ENCODE measurements around the gene ODAD2. TPM values are rescaled to one million over a fixed set of nuclear protein-coding genes. Genes with fewer than 3 reads are reported as not detected.

ODAD2 gene
- total RNA-seq, 2 experiments from 2014 or later: not detected

DNA sequence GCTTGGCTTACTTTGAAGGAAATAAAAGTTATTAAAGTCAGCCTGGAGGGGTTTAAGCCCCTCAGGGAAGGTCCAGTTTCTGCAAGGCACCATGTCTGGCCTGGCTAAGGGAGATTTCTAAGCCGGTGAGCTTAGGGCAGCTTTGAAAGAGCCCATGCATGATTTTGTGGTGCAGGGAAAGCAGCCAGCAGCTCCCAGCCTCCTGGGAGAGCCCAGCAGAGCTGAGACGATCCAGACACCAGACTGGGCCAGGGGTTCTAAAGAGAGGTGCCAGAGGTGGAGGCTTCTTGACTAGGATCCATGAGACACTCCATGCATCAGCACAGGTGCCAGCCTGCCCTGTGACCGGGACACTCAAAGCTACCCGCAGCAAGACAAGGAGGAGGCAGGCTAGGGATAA, 193.7 kb downstream of the ODAD2 start:
- H3K9me3 ChIP-seq (ENCODE audit: control insufficient read depth in 1 of 2, insufficient read depth in 1 of 2, low read length in 2 of 2): no peaks in the 10 kb centered on the region
- Mint-ChIP-seq H3K36me3 (ENCODE audit: low read depth) (no peaks in the 10 kb centered on the region), H3K4me1 (ENCODE audit: low read depth) (no peaks in the 10 kb centered on the region), H3K27ac (no peak overlapping the region), H3K9me3 (no peaks in the 10 kb centered on the region), H3K4me3 (no peak overlapping the region), H3K27me3 (peaks cover 25% of the 10 kb centered on the region)
- H3K4me1 ChIP-seq (ENCODE audit: insufficient read depth, low read length): no peaks in the 10 kb centered on the region
- TF ChIP-seq, protein P1, sequence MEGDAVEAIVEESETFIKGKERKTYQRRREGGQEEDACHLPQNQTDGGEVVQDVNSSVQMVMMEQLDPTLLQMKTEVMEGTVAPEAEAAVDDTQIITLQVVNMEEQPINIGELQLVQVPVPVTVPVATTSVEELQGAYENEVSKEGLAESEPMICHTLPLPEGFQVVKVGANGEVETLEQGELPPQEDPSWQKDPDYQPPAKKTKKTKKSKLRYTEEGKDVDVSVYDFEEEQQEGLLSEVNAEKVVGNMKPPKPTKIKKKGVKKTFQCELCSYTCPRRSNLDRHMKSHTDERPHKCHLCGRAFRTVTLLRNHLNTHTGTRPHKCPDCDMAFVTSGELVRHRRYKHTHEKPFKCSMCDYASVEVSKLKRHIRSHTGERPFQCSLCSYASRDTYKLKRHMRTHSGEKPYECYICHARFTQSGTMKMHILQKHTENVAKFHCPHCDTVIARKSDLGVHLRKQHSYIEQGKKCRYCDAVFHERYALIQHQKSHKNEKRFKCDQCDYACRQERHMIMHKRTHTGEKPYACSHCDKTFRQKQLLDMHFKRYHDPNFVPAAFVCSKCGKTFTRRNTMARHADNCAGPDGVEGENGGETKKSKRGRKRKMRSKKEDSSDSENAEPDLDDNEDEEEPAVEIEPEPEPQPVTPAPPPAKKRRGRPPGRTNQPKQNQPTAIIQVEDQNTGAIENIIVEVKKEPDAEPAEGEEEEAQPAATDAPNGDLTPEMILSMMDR (IDR thresholded peaks at IDR 0.05): no peak
- peaks cover 0 to 19% of the 10 kb centered on the region in 2 experiments for H3K27me3 ChIP-seq (ENCODE audit: control insufficient read depth in 1 of 2, insufficient read depth in 2 of 2, low read length in 2 of 2)
- ChIA-PET CTCF (no interaction called here), POLR2A (no interaction called here)
- H3K4me3 ChIP-seq (ENCODE audit: low read length): no peak overlapping the region
- ATAC-seq (ENCODE audit: poor library complexity) (no peak), DNase-seq (no peak)
- no peaks in the 10 kb centered on the region for H3K36me3 ChIP-seq (ENCODE audit: insufficient read depth, low read length)
- intact Hi-C loops (cut with DNase I, micrococcal nuclease): no loop called here
- no peak overlapping the region for H3K27ac ChIP-seq (ENCODE audit: low read depth in 1 of 2, low read length in 2 of 2)

DNA sequence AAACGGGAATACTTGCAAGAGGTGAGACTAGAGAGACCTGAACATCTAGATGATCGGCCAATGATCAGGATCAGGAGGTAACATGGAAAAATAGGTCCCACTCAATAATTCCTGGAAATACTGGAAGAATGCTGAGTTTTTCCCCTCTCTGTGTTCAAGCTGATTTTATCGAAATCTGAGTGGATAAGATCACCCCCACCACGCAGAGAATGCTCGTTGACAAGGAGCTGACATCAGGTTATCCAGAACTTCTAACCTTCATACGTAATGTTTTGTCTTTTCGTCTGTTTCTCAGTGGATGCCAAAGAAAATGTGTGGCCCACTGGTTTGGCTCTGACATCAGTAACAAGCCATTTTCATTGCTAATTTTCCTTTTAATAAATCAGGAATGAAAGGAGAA, 194.7 kb downstream of the ODAD2 start:
- ATAC-seq (ENCODE audit: poor library complexity) (no peak), DNase-seq (no peak)
- Histone ChIP-seq H3K9me3 (ENCODE audit: control insufficient read depth in 1 of 2, insufficient read depth in 1 of 2, low read length in 2 of 2) (no peaks in the 10 kb centered on the region), H3K4me3 (ENCODE audit: low read length) (no peak overlapping the region), H3K27me3 (ENCODE audit: control insufficient read depth in 1 of 2, insufficient read depth in 2 of 2, low read length in 2 of 2) (peaks cover 0 to 19% of the 10 kb centered on the region in 2 experiments), H3K27ac (ENCODE audit: low read depth in 1 of 2, low read length in 2 of 2) (no peak overlapping the region), H3K36me3 (ENCODE audit: insufficient read depth, low read length) (no peaks in the 10 kb centered on the region), H3K4me1 (ENCODE audit: insufficient read depth, low read length) (no peaks in the 10 kb centered on the region)
- H3K4me3 Mint-ChIP-seq: no peak overlapping the region
- no peaks in the 10 kb centered on the region for H3K36me3 Mint-ChIP-seq (ENCODE audit: low read depth)
- H3K27me3 Mint-ChIP-seq: peaks cover 29% of the 10 kb centered on the region
- intact Hi-C loops (cut with DNase I, micrococcal nuclease): no loop called here
- ChIA-PET CTCF (no interaction called here), POLR2A (no interaction called here)
- no peaks in the 10 kb centered on the region for H3K9me3 Mint-ChIP-seq
- no peak overlapping the region for H3K27ac Mint-ChIP-seq
- H3K4me1 Mint-ChIP-seq (ENCODE audit: low read depth): no peaks in the 10 kb centered on the region
- TF ChIP-seq, protein P1 (IDR thresholded peaks at IDR 0.05): no peak

GRCh38 chr10:27801171-27801785, 197.6 kb downstream of the ODAD2 start:
- intact Hi-C loops (cut with DNase I, micrococcal nuclease): no loop called here
- Mint-ChIP-seq H3K36me3 (ENCODE audit: low read depth) (no peaks in the 10 kb centered on the region), H3K27me3 (peaks cover 40% of the 10 kb centered on the region), H3K27ac (no peak overlapping the region), H3K4me1 (ENCODE audit: low read depth) (no peaks in the 10 kb centered on the region), H3K9me3 (no peaks in the 10 kb centered on the region), H3K4me3 (no peak overlapping the region)
- Histone ChIP-seq H3K27me3 (ENCODE audit: control insufficient read depth in 1 of 2, insufficient read depth in 2 of 2, low read length in 2 of 2) (peaks cover 0 to 19% of the 10 kb centered on the region in 2 experiments), H3K9me3 (ENCODE audit: control insufficient read depth in 1 of 2, insufficient read depth in 1 of 2, low read length in 2 of 2) (no peaks in the 10 kb centered on the region), H3K4me3 (ENCODE audit: low read length) (no peak overlapping the region), H3K27ac (ENCODE audit: low read depth in 1 of 2, low read length in 2 of 2) (no peak overlapping the region), H3K36me3 (ENCODE audit: insufficient read depth, low read length) (no peaks in the 10 kb centered on the region), H3K4me1 (ENCODE audit: insufficient read depth, low read length) (no peaks in the 10 kb centered on the region)
- TF ChIP-seq, protein P1 (IDR thresholded peaks at IDR 0.05): no peak
- CTCF ChIA-PET: no interaction called here
- ATAC-seq (ENCODE audit: poor library complexity) (no peak), DNase-seq (no peak)
- POLR2A ChIA-PET: no interaction called here

Measured in CD4-positive, alpha-beta T cell (primary cell).